Ectodermal cell (in vitro differentiated cells): ENCODE data around the gene UBA52.

Experiments
- H3K27ac ChIP-seq: 2 replicates; pipeline ENCODE4 v1.7.0; 2013; ENCODE audit warnings: mild to moderate bottlenecking, low read depth, low read length; ENCODE audit not compliant: insufficient read depth, poor library complexity, severe bottlenecking
- H3K27me3 ChIP-seq: 2 replicates; pipeline ENCODE4 v1.7.0; 2013; ENCODE audit warnings: mild to moderate bottlenecking, low read length; ENCODE audit not compliant: insufficient read depth, control insufficient read depth, poor library complexity, severe bottlenecking
- H3K36me3 ChIP-seq: one replicate; pipeline ENCODE4 v1.7.0; 2013; ENCODE audit warnings: low read length; ENCODE audit not compliant: control insufficient read depth, insufficient read depth
- H3K4me1 ChIP-seq: one replicate; pipeline ENCODE4 v1.7.0; 2013; ENCODE audit warnings: low read length; ENCODE audit not compliant: control insufficient read depth, insufficient read depth
- H3K4me3 ChIP-seq: 2 replicates; pipeline ENCODE4 v1.7.0; 2013; ENCODE audit warnings: low read depth, low read length, control low read depth; ENCODE audit not compliant: insufficient read depth
- H3K9me3 ChIP-seq: 2 replicates; pipeline ENCODE4 v1.7.0; 2013; ENCODE audit warnings: mild to moderate bottlenecking, low read length, moderate library complexity; ENCODE audit not compliant: control insufficient read depth
- WGBS, 2 experiments: methylation state at CpG; one replicate each; pipeline ENCODE4 v1.1.7; 2013; ENCODE audit warnings: missing lambda C conversion rate in 2 of 2; 5-methylcytosine and 5-hydroxymethylcytosine counted together

Gene UBA52

GRCh38 chr19:18601875-18602274 lies 30.2 kb downstream of the UBA52 start:
- H3K27me3 ChIP-seq = peaks cover 71% of the 10 kb centered on the region
- H3K36me3 ChIP-seq = no peaks in the 10 kb centered on the region
- no peak overlapping the region for H3K27ac ChIP-seq
- H3K4me1 ChIP-seq = peaks cover 8% of the 10 kb centered on the region
- no peaks in the 10 kb centered on the region for H3K9me3 ChIP-seq
- H3K4me3 ChIP-seq = no peak overlapping the region
- WGBS, 2 experiments = 81 to 83% methylated on average over 4 of the region's 4 CpGs

GRCh38 chr19:18603255-18603957 lies 31.7 kb downstream of the UBA52 start:
- Histone ChIP-seq H3K4me3 (no peak overlapping the region), H3K36me3 (no peaks in the 10 kb centered on the region), H3K27ac (no peak overlapping the region), H3K4me1 (peaks cover 14% of the 10 kb centered on the region), H3K27me3 (peaks cover 84% of the 10 kb centered on the region), H3K9me3 (no peaks in the 10 kb centered on the region)
- 4 to 5% methylated on average over 32 of the region's 32 CpGs for WGBS, 2 experiments

- WGBS, 2 experiments = 3 to 4% methylated on average over 26 of the region's 26 CpGs
- Histone ChIP-seq H3K27ac (no peak overlapping the region), H3K27me3 (peaks cover 89% of the 10 kb centered on the region), H3K9me3 (no peaks in the 10 kb centered on the region), H3K4me3 (peak overlapping the region; percentile 10), H3K4me1 (peaks cover 14% of the 10 kb centered on the region), H3K36me3 (no peaks in the 10 kb centered on the region)
Measured at GRCh38 chr19:18603958-18604819, 32.5 kb downstream of the UBA52 start.

DNA sequence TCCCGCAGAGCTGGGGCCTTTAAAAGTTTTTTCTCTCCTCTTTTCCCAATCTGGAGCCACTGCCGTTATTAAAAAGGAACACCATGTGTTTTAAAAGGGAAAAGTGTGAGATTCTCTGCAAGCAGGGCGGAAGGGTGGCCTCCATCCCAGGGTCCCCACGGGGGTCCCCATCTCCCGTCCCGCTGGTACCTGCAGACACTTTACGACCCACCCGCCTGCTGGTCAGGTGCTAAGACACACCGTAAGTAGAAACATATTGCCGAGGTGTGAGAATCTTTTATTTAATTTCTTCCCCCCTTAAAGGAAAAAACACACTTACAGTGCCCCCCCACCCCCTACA lies 33.1 kb downstream of the UBA52 start:
- H3K27me3 ChIP-seq = peaks cover 90% of the 10 kb centered on the region
- H3K27ac ChIP-seq = no peak overlapping the region
- WGBS, 2 experiments = 12 to 13% methylated on average over 10 of the region's 10 CpGs
- no peak overlapping the region for H3K4me3 ChIP-seq
- no peaks in the 10 kb centered on the region for H3K36me3 ChIP-seq
- no peaks in the 10 kb centered on the region for H3K9me3 ChIP-seq
- peaks cover 14% of the 10 kb centered on the region for H3K4me1 ChIP-seq

DNA sequence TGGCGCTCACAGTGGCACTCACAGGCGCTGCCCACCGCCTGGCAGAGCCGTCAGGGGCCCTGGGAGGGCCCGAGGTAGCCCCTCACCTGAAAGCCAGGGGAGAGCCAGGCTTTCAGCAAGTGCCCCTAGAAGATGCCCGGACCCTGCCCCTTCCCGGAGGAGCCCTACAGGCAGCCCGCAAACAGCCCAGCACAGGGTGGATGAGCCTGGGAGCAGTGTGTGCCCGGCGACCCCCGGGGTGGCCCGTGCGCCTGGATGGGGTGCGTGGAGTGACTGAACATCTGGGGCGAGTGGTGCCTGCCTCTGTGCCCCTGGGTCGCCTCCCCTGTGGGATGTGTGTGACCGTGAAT lies 33.5 kb downstream of the UBA52 start:
- Histone ChIP-seq H3K4me3 (no peak overlapping the region), H3K27me3 (peaks cover 94% of the 10 kb centered on the region), H3K27ac (no peak overlapping the region), H3K4me1 (peaks cover 17% of the 10 kb centered on the region), H3K9me3 (no peaks in the 10 kb centered on the region), H3K36me3 (no peaks in the 10 kb centered on the region)
- 14 to 15% methylated on average over 17 of the region's 17 CpGs for WGBS, 2 experiments

- Histone ChIP-seq H3K36me3 (no peaks in the 10 kb centered on the region), H3K27ac (no peak overlapping the region), H3K27me3 (peaks cover 98% of the 10 kb centered on the region), H3K9me3 (no peaks in the 10 kb centered on the region), H3K4me1 (peaks cover 18% of the 10 kb centered on the region), H3K4me3 (no peak overlapping the region)
- WGBS, 2 experiments = 4 to 5% methylated on average over 65 of the region's 65 CpGs
Measured at GRCh38 chr19:18605546-18606280, 34.1 kb downstream of the UBA52 start.

DNA sequence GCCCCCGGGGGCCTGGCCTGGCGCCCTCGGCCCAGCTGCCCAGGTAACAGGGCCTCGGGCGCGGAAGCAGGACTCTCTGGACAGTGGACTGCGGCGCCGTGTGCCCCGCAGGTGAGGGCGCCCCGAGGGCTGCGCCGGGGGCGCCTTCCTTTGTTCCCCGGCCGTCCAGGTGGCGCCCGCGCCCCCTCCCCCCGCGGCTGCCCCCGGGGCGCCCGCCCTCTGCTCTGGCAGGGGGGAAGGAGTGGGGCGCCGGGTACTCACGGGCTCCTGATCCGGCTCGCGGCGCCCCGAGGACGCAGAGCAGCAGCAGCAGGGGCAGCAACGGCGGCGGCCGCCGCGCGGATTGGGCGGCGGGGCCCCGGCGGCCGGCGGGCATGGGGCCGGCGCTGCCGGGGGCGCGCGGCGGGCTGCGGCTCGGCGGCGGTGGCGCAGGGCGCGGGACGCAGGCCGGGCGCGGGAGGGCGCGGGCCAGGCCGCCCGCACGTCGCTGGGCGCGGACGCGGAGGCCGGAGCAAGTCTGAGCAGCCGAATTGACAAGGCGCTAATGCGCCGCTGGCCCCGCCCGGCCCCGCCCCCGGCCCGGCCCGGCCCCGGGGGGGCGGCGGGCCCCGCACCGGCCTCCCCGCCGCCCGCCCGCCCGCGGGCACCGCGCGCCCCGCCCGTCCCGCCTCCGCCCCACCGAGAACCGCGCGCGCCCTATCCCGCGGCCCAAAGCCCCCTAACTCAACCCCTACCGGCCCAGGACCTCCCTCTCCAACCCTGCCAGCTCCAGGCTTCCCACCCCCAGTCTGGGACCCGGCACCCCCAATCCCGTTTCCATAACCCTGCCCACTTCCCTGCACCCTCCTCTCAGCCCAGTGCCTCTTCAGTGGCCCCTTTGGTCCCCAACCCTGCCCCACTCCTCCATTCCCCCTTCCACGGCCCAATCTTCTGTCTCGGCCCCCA lies 34.9 kb downstream of the UBA52 start, which contains the start of gene CRLF1:
TSS of gene CRLF1 (minus strand) at position 519 of the 945 bp plus-strand sequence. CDS start at position 376, 143 bp downstream.
- Histone ChIP-seq H3K36me3 (no peaks in the 10 kb centered on the region), H3K9me3 (no peaks in the 10 kb centered on the region), H3K27ac (no peak within 1 kb of the TSS), H3K4me1 (peaks cover 25% of the 10 kb centered on the region), H3K27me3 (peaks cover 98% of the 10 kb centered on the region), H3K4me3 (no peak within 1 kb of the TSS)
- WGBS, 2 experiments = 1% methylated on average over 114 to 115 of the region's 116 CpGs

DNA sequence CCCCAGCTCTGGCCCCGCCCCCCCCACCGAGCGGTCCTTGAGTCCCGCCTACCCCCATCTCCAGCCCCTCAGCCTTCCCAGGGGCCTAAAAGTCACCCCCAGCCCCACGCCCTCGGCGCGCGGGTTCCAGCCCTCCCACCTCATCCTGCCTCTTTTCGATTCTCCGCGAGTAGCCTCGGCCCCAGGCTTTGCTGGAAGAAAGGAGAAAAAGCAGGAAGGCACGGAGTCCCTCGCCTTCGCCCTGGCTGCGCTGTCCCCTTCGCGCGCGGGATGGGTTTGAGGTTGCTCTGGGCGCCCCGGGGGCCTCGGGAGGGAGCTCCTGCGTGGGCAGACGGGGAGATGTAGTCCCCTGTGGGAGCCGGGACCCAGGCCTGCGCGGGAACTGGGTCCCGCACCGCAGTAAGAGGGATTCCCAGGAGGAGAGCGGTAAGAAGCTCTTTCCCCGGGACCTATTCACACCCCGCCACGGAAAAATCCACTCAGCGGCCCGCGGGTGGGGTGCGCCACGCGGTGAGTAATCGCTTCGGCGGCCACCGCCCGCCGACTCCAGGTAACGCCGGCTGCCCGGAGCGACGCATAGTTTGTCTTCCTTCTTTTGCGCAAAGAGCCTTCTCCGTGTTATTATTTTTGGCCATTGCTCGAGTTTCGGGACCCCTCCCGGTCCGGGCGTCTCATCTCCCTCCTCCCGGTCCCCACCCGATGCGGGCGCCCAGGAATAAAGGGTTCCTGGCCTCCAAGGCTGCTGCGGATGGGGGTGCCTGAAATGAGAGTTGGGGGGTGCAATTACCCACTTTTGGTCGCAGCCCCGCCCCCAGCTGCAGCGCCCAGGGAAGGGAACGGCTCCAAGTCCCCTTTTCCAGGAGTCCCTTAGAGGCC lies 35.8 kb downstream of the UBA52 start:
- Histone ChIP-seq H3K36me3 (no peaks in the 10 kb centered on the region), H3K4me3 (no peak overlapping the region), H3K9me3 (no peaks in the 10 kb centered on the region), H3K27me3 (peaks cover 98% of the 10 kb centered on the region), H3K27ac (no peak overlapping the region), H3K4me1 (peaks cover 32% of the 10 kb centered on the region)
- WGBS, 2 experiments = 4% methylated on average over 66 of the region's 68 CpGs
